IPS DF 6.9 (cell line): ENCODE measurements around the gene OR4K14.

Experiments
- DNase-seq: peaks from one replicate; pipeline ENCODE4 v3.0.0-alpha.2; 2013; ENCODE audit warnings: low read depth, low spot score
- H3K27ac ChIP-seq: one replicate; pipeline ENCODE4 v1.5.1; 2013; ENCODE audit warnings: low read length, control low read depth
- H3K27me3 ChIP-seq: 2 replicates; pipeline ENCODE4 v1.6.1; 2013; ENCODE audit warnings: mild to moderate bottlenecking, low read length; ENCODE audit not compliant: control insufficient read depth, insufficient read depth
- H3K36me3 ChIP-seq: 2 replicates; pipeline ENCODE4 v1.6.1; 2013; ENCODE audit warnings: low read length; ENCODE audit not compliant: control insufficient read depth, insufficient read depth
- H3K4me1 ChIP-seq: 2 replicates; pipeline ENCODE4 v1.6.1; 2013; ENCODE audit warnings: low read length; ENCODE audit not compliant: control insufficient read depth, insufficient read depth
- H3K4me3 ChIP-seq: 2 replicates; pipeline ENCODE4 v1.5.1; 2013; ENCODE audit warnings: mild to moderate bottlenecking, low read length
- H3K9me3 ChIP-seq: 2 replicates; pipeline ENCODE4 v1.6.1; 2013; ENCODE audit warnings: low read length, inconsistent platforms; ENCODE audit not compliant: control insufficient read depth, insufficient read depth
- WGBS: extraction: QIAGEN DNeasy Blood & Tissue Kit; methylation state at CpG from one replicate; pipeline ENCODE4 v1.1.7; 2013; ENCODE audit warnings: mixed read lengths, missing lambda C conversion rate; ENCODE audit not compliant: insufficient read length, insufficient coverage; 5-methylcytosine and 5-hydroxymethylcytosine counted together

Gene OR4K14

GRCh38 chr14:20019257-20019865 is at the start of gene OR4K14:
TSS of gene OR4K14 (minus strand) at chr14:20019307. CDS start at chr14:20015193, 4,114 bp downstream.
- H3K36me3 ChIP-seq = no peaks in the 10 kb centered on the region
- no peak within 1 kb of the TSS for H3K4me3 ChIP-seq
- H3K27ac ChIP-seq = no peak within 1 kb of the TSS
- no peak for DNase-seq
- peaks cover 3% of the 10 kb centered on the region for H3K9me3 ChIP-seq
- H3K27me3 ChIP-seq = no peaks in the 10 kb centered on the region
- H3K4me1 ChIP-seq = no peaks in the 10 kb centered on the region
- no CpG with 5 or more reads among the region's 2 CpGs for WGBS

GRCh38 chr14:20059745-20060144 is 40.6 kb upstream of the OR4K14 start, which contains the start of gene OR4L1:
TSS of gene OR4L1 (plus strand) at chr14:20060045. CDS start at chr14:20060045, 0 bp downstream.
- H3K4me3 ChIP-seq = no peak within 1 kb of the TSS
- H3K36me3 ChIP-seq = no peaks in the 10 kb centered on the region
- DNase-seq = no peak
- no peaks in the 10 kb centered on the region for H3K4me1 ChIP-seq
- WGBS = no CpG with 5 or more reads among the region's 2 CpGs
- H3K9me3 ChIP-seq = peaks cover 10% of the 10 kb centered on the region
- no peaks in the 10 kb centered on the region for H3K27me3 ChIP-seq
- no peak within 1 kb of the TSS for H3K27ac ChIP-seq

GRCh38 chr14:20048202-20048601 is 29.1 kb upstream of the OR4K14 start:
- no peak overlapping the region for H3K27ac ChIP-seq
- no peaks in the 10 kb centered on the region for H3K4me1 ChIP-seq
- H3K9me3 ChIP-seq = peaks cover 8% of the 10 kb centered on the region; the same call in 1 of the 2 replicates
- H3K4me3 ChIP-seq = no peak overlapping the region
- WGBS = no CpG with 5 or more reads among the region's 1 CpG
- H3K36me3 ChIP-seq = no peaks in the 10 kb centered on the region
- DNase-seq = no peak
- no peaks in the 10 kb centered on the region for H3K27me3 ChIP-seq

GRCh38 chr14:20044243-20044642 is 25.1 kb upstream of the OR4K14 start:
- no peaks in the 10 kb centered on the region for H3K27me3 ChIP-seq
- no peaks in the 10 kb centered on the region for H3K4me1 ChIP-seq
- no peak for DNase-seq
- no peak overlapping the region for H3K27ac ChIP-seq
- WGBS = no CpG with 5 or more reads among the region's 5 CpGs
- H3K36me3 ChIP-seq = no peaks in the 10 kb centered on the region
- no peak overlapping the region for H3K4me3 ChIP-seq
- H3K9me3 ChIP-seq = peaks cover 6% of the 10 kb centered on the region; the same call in 1 of the 2 replicates

- no peak for DNase-seq
- H3K27ac ChIP-seq = no peak within 1 kb of the TSS
- H3K36me3 ChIP-seq = no peaks in the 10 kb centered on the region
- no CpG with 5 or more reads among the region's 4 CpGs for WGBS
- no peak within 1 kb of the TSS for H3K4me3 ChIP-seq
- peaks cover 7% of the 10 kb centered on the region for H3K9me3 ChIP-seq
- no peaks in the 10 kb centered on the region for H3K27me3 ChIP-seq
- H3K4me1 ChIP-seq = no peaks in the 10 kb centered on the region
Measured at GRCh38 chr14:20035938-20036337, 16.8 kb upstream of the OR4K14 start, which contains the start of gene OR4K13. TSS of gene OR4K13 (minus strand) at chr14:20036038. CDS start at chr14:20034758, 1,280 bp downstream.

GRCh38 chr14:20035449-20035848 is 16.3 kb upstream of the OR4K14 start:
- no peak overlapping the region for H3K4me3 ChIP-seq
- peaks cover 7% of the 10 kb centered on the region for H3K9me3 ChIP-seq
- WGBS = no CpG with 5 or more reads among the region's 3 CpGs
- no peak overlapping the region for H3K27ac ChIP-seq
- no peaks in the 10 kb centered on the region for H3K36me3 ChIP-seq
- no peaks in the 10 kb centered on the region for H3K27me3 ChIP-seq
- no peak for DNase-seq
- H3K4me1 ChIP-seq = no peaks in the 10 kb centered on the region

GRCh38 chr14:20031058-20031457 is 12.0 kb upstream of the OR4K14 start:
- WGBS = no CpG with 5 or more reads among the region's 6 CpGs
- Histone ChIP-seq H3K36me3 (no peaks in the 10 kb centered on the region), H3K27me3 (no peaks in the 10 kb centered on the region), H3K9me3 (peaks cover 7% of the 10 kb centered on the region), H3K4me1 (no peaks in the 10 kb centered on the region), H3K27ac (no peak overlapping the region), H3K4me3 (no peak overlapping the region)
- no peak for DNase-seq

- H3K27me3 ChIP-seq = no peaks in the 10 kb centered on the region
- no peaks in the 10 kb centered on the region for H3K4me1 ChIP-seq
- no peak overlapping the region for H3K27ac ChIP-seq
- H3K36me3 ChIP-seq = no peaks in the 10 kb centered on the region
- DNase-seq = no peak
- peaks cover 2% of the 10 kb centered on the region; the same call in 1 of the 2 replicates for H3K9me3 ChIP-seq
- no peak overlapping the region for H3K4me3 ChIP-seq
Measured at GRCh38 chr14:20008156-20008555, 11.0 kb downstream of the OR4K14 start.

GRCh38 chr14:20002319-20002718 is 16.8 kb downstream of the OR4K14 start:
- DNase-seq = no peak
- H3K27ac ChIP-seq = no peak overlapping the region
- H3K27me3 ChIP-seq = no peaks in the 10 kb centered on the region
- no peaks in the 10 kb centered on the region for H3K36me3 ChIP-seq
- no peaks in the 10 kb centered on the region for H3K4me1 ChIP-seq
- no peak overlapping the region for H3K4me3 ChIP-seq
- peaks cover 1% of the 10 kb centered on the region; the same call in 1 of the 2 replicates for H3K9me3 ChIP-seq
- no CpG with 5 or more reads among the region's 7 CpGs for WGBS

GRCh38 chr14:20001863-20002262 is 17.2 kb downstream of the OR4K14 start, which contains the start of gene OR4Q2:
TSS of gene OR4Q2 (plus strand) at chr14:20002163.
- Histone ChIP-seq H3K4me3 (no peak within 1 kb of the TSS), H3K9me3 (0 out of 2 replicates have a peak, but pooled peaks cover 2% of the 10 kb centered on the region), H3K27ac (no peak within 1 kb of the TSS), H3K36me3 (no peaks in the 10 kb centered on the region), H3K4me1 (no peaks in the 10 kb centered on the region), H3K27me3 (no peaks in the 10 kb centered on the region)
- DNase-seq = no peak

- H3K4me1 ChIP-seq = no peaks in the 10 kb centered on the region
- peaks cover 7% of the 10 kb centered on the region; the same call in 1 of the 2 replicates for H3K9me3 ChIP-seq
- no peak overlapping the region for H3K4me3 ChIP-seq
- H3K27me3 ChIP-seq = no peaks in the 10 kb centered on the region
- DNase-seq = no peak
- no peak overlapping the region for H3K27ac ChIP-seq
- H3K36me3 ChIP-seq = no peaks in the 10 kb centered on the region
- WGBS = no CpG with 5 or more reads among the region's 2 CpGs
Measured at GRCh38 chr14:19993438-19993837, 25.7 kb downstream of the OR4K14 start.
